NCI-H1048 (cell line): ENCODE results near the gene ADGRG6.
A peak's percentile ranks its signal among the peaks of the same experiment; 100 is the strongest.
"Not testable (repeated sequence)": the region's sequence is repeated elsewhere in the genome, so short reads cannot be mapped to it uniquely, and the experiment has no call there.

ENCODE experiments used
- DNase-seq: peaks from one replicate; lab custom pipeline; 2025; lab: John Stamatoyannopoulos, UW

ADGRG6 gene

DNA sequence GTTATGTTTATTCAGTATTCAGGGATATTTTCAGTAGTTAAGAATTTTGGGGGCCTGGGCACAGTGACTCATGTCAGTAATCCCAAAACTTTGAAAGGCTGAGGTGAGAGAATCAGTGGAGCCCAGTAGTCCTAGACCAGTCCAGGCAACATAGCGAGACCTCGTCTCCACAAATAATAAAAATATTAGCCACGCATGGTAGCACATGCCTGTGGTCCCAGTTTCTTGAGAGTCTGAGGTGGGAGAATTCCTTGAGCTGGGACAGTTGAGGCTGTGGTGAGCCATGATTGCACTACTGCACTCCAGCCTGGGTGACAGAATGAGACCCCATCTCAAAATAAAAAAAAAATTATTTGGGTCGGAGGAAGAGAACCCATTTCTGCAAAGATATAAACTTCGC is 20.3 kb downstream of the ADGRG6 start:
- no peak for DNase-seq

DNA sequence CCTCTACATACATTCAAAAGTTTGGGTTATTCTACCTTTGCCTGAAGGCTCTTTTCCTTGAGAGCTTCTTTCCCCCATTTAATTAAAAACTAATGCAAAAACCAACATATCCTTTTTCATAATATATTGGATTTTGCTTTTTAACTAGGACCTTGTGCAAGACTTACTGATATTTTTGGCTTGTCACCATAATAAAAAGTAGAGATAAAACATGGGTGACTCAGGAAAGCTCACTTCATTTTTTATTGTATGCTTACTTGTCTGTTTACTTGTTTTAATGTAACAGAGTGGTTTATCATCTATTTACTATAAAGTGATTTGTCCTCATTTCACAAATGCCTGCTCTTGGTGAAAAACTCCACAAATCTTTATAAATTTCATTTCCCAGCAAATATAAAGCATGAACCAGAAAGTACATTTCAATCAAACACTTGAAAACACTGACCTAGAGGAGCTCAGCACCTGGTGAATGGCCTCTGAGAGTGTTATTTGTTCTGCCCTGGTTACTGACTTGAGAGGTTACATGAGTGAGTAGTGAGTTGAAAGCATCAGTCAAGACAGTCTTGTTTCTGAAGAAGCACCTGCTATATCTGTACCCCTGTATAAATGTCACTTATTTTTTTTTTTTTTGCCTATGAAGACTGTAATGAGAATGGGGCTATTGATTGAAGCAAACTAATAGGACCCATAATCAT is 20.8 kb downstream of the ADGRG6 start:
- no peak for DNase-seq

DNA sequence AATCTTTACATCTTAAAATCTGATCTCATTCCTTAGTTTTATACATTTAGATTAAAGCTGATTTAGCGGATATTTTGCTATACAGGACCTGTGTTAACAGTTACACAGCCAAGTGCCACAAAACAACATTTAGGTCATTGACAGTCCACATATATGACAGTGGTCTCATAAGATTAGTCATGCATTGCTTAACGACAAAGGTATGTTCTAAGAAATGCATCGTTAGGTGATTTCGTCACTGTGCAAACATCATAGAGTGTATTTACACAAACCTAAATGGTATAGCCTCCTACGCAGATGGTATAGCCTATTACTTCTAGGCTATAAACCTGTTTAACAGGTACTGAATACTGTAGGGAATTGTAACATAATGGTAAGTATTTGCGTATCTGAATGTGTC is 21.6 kb downstream of the ADGRG6 start:
- peak; percentile 70 for DNase-seq

DNA sequence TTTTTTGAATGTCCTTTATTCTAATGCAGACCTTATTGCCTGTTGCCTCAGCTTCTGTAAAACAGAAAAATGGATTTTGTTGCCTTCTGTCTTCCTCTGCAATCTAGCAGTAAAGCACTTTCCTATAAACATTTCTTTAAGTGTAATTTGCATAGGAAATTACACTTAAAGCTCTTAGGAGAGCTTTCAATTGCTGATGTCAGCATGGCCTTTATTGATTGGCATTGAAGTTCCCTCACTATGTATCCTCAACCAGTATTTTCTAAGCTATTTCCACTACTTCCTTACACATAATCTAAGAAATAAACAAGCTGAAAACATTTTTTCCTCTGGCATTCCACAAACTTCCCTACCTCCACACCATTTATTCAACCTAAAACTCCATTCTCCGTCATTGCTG is 22.3 kb downstream of the ADGRG6 start:
- DNase-seq: no peak

DNA sequence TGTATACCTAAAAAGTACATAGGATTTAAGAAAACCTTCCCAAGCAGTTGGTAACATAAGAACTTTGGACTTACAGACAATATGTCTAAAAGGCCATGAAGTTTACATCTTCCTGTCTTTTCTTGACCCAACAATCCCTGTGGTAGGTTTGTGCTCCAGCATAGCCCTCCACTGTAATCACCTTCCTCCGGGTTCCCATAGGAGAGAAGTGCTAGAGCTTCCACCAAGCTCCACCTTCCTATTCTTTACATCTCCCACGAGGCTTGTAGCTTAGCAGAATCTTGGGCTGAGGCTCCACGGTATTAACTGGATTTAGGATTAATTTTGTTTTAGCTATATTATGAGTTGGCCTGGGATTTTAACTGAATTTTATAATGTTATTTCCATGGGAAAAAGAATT is 23.3 kb downstream of the ADGRG6 start:
- no peak for DNase-seq

DNA sequence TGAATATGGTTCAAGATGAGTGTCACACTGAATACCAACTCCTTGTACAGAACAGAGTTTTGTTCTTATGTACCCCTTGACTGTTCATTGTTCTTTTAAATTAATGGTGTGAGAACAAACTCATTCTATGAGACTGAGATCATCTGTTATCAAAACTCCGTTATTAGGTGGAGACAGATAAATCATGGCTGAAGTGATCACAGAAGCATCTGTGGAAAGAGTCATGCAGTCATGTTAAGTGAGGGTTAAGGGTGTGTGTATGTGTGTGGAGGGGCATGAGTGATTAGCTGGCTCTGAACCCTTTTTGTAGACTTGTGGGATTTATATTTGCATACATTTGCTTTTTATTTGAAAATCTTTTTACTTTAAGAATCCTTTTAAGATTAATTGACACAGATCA is 24.7 kb downstream of the ADGRG6 start:
- no peak for DNase-seq

DNA sequence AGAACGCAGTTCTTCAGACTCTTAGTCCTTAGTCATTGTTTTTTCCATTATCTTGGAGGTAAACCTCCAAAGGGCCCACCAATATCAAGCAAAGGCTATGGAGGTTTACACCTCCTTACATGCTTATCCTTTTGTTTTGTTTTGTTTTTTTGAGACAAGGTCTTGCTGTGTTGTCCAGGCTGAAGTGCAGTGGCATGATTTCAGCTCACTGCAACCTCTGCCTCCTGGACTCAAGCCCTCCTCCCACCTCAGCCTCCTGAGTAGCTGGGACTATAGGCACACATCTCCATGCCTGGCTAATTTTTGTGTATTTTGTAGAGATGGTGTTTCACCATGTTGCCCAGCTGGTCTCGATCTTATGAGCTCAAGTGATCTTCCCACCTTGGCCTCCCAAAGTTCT is 26.3 kb downstream of the ADGRG6 start:
- no peak for DNase-seq

DNA sequence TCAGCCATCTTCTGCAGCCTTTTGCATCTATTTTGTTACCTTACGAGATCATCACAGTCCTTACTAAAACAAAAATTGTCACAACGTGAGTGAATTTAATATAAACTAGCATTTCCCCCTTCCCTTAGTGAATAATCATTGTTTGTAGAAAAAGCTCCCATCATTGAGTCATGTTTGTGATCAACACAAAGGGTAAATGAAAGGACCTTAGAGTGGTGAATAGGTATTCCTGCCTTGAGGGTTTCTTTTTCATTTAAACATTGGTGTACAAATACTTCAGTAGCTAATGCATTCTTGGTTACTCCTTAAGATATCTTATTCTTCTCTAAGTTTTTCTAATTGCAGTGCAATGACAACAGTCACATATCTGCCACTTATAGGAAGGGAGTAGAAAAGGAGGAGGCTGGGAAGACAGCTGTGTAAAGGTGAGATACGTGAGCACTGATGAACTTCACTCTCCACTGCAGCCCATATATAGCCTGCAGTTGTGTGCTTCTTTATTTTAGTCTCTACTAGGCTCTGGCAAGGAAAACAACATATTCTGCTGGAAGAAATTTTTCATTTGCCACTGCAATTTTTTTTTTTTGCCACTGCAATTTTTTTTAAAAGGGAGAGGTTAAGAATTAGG is 27.8 kb downstream of the ADGRG6 start:
- no peak for DNase-seq

DNA sequence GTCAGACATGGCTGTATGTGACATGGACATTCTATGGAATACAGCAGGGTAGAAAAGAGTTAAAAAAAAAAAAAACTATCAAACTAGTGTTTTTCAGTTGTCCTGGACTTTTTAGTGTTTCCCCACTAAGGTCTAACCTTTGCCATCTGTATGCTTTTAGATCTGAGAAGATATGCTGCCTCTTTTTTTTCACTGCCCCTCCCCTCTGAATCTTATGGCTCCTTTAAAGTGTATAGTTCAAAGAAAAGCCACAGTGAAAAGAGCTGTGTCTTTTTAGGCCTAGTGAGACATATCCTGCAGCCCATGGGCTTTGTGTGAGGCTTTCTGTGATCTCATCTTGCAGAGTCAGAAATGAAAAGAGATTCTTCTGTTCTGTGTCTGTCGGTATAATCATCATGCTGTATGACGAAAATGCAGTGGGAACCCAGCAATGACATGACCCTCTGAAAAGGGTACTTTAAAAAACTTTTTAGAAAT is 29.3 kb downstream of the ADGRG6 start:
- DNase-seq: no peak

DNA sequence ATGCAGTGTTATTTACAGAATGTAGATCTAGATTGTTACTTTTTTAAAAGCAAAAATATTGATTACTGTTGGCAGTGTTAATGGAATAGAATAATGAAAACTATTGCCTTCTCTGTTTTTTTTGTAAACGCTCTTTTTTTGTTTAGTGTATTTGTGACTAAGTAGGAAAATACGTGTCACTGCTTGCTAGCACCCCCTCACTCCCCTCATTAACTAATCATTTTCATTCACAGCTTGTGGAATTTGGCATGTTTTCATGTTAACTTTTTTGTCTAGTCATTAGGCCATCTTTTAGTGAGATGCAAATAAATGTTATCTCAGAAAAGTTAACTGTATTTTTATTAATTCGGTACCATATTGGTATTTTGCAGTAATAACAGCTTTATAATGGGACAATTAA is 29.8 kb downstream of the ADGRG6 start:
- no peak for DNase-seq

DNA sequence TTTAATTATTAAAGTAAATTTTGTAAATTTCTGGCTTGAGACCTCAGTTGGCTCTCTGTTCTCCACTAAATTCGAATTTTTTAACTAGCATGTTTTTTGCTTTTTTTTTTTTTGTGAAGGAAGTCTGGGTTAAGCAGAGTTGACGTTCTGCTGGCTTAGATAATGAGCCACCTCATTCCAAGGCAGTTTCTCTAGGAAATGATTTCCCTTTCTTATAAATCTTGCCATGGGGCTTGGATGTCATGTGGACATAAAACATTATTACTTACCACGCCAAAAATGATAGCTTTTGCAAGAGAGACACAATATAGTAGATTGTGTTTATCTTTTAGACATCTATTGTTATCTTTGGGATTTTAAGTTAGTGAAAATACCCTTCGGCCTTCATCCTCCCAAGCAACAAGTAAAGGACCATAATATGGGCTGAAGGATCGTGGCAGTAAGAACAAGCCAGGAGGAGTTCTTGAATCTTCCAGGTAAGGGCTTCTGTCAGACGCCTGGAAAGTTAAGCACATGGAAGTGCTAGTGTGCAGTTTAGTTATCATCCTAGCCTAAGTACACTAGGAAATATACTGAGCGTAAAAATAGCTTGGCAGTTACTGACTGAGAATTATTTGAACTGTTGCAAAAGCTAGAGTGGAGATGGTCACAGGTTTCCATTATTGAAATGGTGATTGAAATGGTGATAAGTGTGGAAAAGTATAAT is 30.7 kb downstream of the ADGRG6 start:
- no peak for DNase-seq

DNA sequence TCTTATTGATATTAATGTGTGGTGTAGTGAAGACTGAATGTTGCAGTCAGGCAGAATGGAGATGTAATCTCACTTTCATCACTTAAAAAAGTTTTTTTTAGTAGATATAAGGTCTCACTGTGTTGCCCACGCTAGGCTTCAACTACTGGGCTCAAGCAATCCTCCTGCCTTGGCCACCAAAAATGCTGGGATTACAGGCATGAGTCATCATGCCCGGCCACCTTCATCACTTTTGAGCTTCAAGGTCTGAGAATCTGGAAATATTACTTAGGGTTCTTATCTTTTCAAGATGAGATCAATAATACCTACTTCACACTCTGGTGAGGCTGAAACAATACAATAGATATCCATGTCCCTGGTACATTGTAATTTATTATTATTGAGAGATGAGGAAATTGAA is 31.6 kb downstream of the ADGRG6 start:
- DNase-seq: no peak

DNA sequence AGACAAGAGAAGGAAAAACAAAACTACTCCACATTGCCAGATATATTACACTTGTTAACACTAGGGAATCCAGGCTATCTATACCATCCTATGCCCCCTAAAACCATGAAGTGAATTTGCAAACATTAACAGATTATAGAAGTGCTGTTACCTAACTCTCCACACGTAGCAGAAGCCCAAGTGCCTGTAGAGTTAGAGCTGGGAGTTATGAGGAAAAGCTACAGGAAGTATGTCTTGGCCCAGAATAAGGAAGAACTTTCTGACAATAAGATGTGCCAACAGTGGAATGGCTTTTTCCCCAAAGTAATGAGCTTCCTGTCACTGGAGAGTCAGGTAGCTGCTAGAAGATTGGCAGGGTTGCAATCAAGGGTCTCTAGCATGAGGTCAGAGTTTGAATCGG is 32.5 kb downstream of the ADGRG6 start:
- DNase-seq: no peak

DNA sequence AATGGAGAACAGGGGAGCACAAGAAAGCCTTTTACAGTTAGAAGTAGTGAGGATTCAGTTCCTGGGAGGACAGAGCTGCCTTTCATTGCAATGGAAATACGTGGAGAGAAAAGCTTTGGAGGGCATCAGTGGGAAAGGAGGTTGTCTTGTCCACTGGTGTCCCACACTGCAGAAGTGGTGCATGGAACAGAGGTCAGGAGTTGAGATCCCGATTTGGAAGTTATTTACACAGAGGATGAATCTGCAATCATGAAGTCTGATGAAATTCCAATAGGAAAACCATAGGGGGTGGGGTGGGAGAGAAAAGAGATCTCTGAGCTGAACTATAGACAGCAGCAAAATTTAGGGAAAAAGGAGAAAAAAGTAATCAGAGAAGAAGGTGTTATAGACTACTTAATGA is 33.6 kb downstream of the ADGRG6 start:
- DNase-seq: no peak

DNA sequence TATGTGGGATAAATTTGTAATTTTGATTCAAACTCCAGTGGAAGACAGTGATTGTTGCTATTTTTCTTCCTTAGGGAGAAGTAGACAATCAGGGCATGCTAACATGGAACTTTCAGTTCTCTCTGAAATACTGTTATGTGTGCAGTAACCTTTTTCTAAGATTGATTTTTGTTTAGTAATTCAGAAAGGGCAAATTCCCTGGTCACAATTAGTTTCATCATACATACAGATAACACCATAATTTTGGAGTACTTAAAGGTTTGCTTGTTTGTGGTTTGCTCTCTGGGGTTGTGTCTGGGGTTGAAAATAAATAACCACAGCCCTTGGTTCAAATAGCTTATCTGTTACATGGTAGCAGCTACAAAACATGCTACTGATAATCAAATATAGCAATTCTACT is 34.4 kb downstream of the ADGRG6 start:
- no peak for DNase-seq

DNA sequence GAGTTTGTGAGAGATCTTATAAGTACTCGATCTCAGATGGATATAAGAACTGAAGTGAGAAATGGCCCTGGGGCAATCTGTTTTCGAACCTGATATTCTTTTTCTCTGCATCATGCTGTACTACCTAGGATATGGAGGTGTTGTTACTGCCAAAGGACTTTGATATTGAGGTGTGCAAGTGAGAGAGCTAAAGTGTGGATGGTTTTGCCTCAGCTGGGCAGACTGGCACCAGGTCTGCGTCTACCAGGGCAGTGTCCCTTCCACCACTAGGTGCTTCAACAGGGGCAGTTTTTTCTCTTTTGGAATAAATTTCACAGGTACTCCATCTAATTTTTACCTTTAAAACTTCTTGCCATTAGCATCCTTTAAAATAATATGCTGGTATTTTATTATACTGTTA is 35.0 kb downstream of the ADGRG6 start:
- no peak for DNase-seq

DNA sequence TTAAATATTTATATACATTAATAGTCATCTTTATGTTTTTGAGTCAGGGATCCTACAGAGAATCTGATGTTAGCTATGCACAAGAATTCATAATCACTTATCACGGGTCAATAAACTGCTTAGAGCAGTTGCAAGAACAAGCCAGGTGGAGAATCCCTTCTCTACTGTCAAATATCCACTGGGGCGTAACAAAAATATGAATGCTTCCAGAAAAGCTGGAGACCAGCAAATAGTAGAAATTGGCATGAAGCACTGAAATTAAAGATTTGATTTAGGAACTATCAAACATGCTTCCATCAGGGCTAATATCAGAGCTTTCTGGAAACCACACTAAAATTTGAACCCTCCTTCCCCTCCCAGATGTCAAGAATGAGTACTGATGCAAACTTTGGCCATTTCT is 37.3 kb downstream of the ADGRG6 start:
- no peak for DNase-seq

DNA sequence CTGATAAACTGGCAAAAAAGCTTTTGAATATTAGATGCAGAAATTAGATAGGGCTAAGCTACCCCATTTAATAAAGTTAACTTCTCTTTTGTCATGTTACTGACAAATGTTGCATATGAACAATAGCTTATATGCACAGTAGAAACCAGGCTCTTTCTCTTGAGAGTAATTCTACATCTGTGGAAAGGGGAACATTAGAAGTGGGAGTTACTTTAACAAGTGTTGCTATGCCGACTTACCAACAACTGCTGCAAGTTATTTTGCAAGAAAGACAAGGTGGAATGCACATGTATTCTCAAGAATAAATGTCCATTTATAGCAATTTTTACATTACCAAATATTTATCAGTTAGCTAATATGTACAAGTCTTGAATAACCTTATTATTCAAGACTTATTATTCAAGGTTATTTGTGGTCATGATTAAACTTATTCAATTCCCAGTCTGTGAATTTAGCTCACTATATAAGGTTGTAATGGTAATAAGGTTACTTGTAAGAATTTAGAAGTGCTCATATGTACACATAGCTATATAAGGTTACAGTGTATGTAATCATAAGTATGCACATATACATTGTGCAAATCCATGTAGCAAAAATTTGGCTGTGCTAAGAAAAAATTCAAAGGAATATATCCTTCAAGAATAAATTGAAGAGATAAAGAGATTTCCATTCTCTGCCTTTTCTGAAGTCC is 38.3 kb downstream of the ADGRG6 start:
- DNase-seq: no peak

DNA sequence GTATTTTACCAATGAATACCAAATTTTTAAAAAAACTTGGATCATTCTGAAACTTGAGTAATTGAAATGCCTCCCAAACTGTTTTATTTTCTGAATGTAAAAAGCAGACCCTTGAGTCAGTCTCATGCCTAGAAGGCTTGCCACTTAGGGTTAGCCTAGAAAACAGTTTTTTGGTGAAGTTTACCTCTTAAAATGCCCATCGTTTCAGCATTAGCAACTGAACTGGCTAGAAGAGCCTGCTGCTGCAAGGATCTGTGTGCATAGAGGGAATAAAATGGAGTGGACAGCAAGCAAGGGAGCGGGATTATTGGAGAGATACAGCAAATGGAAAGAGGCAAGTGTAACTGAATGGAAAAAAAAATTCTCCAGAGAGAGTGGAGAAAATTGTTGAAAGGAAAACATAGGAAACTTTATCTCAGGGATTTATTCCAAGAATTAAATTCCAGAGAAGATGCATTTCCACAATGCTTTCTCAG is 40.1 kb downstream of the ADGRG6 start:
- no peak for DNase-seq

DNA sequence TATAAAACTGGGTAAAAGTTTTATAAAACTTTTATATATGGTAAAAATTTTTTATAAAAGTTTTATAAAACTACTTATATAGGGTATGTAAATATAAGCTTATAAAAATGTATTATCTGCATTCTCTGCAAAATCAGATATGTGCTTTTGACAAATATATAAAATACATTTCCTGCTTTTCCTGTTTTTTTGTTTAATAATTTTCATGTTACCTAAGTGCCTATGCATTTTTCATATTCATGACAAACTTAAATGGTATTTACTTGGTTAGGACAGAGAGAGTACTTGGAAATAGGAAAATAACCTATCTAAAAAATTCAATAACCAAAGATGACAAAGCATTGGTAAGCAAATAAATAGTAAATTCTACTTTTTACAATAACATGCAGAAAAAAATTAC is 41.2 kb downstream of the ADGRG6 start:
- DNase-seq: no peak

DNA sequence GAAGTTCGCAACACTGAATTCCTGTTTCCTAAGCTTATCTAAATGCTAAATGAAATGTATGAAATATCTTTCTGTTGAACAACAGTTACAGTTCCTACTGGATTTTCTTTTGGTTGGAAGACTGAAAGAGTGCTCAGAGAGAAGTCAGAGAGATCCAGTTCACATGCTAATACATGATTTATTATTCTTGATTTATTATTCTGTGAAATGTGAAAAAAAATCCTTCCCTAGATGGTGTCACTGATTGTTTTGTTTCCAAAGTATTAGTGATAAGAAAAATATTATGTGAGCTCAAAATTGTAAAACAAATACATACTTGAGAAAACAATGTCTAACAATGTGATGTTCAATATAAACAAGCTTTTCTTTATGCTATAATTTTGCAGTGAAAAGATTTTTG is 42.1 kb downstream of the ADGRG6 start:
- DNase-seq: no peak

DNA sequence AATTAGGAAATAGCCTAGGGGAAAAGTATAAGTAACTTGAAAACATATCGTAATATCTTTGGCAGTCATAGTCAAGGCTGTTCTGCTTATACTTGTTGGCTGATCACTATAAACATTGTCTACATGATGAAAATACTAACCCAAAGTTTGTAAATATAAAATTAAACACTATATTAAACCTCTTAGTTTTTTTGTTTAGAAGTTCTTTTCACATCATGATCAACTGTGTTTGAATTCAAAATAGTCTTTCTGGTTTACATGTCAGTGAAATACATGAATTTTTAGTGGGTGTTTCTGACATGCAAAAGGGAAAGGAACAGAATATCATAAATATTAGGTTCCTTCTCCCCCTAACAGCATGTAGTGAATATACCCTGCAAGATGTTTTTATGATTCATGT is 43.5 kb downstream of the ADGRG6 start:
- DNase-seq: no peak

DNA sequence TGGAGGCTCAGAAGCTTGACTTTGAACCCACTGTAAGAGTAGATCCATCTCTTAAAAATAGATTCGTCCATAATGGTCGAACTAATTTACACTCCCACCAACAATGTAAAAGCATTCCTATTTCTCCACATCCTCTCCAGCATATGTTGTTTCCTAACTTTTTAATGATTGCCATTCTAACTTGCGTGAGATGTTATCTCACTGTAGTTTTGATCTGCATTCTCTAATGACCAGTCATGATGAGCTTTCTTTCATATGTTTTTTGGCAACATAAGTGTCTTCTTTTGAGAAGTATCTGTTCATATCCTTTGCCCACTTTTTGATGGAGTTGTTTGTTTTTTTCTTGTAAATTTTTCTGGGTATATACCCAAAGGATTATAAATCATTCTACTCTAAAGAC is 44.4 kb downstream of the ADGRG6 start:
- DNase-seq: not testable (repeated sequence)
